Measurements from ENCODE around the gene GET4.

DNA sequence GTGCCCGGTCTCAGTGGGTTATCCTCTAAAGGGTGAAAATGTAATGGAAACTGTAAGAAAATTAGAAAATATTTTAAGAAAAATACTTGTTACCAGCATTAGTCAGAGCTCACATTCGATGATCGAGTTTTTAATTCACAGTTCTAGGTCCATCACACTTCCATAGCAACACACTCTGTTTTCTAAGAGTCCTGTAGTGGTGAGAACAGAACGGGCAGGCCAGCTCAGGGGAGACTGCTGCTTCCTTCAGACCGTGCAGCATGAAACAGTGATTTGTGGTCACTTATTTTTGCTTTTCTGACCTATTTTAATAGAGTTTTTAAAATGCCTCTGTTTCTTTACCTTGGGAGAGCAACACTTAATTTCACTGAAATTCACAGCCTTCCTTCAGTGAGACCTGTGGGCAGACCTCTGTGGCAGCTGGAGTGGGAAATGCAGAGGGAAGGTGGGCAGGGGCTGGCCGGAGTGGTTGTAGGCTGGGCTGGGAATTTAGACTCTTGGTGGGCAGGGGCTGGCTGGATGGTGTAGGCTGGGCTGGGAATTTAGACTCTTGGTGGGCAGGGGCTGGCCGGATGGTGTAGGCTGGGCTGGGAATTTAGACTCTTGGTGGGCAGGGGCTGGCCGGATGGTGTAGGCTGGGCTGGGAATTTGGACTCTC lies 42.6 kb upstream of the GET4 start:
- TF ChIP-seq, protein P1, sequence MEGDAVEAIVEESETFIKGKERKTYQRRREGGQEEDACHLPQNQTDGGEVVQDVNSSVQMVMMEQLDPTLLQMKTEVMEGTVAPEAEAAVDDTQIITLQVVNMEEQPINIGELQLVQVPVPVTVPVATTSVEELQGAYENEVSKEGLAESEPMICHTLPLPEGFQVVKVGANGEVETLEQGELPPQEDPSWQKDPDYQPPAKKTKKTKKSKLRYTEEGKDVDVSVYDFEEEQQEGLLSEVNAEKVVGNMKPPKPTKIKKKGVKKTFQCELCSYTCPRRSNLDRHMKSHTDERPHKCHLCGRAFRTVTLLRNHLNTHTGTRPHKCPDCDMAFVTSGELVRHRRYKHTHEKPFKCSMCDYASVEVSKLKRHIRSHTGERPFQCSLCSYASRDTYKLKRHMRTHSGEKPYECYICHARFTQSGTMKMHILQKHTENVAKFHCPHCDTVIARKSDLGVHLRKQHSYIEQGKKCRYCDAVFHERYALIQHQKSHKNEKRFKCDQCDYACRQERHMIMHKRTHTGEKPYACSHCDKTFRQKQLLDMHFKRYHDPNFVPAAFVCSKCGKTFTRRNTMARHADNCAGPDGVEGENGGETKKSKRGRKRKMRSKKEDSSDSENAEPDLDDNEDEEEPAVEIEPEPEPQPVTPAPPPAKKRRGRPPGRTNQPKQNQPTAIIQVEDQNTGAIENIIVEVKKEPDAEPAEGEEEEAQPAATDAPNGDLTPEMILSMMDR (IDR thresholded peaks at IDR 0.05 in 2 of 3, conservative IDR thresholded peaks at IDR 0.05 in 1 of 3; ENCODE audit: borderline replicate concordance in 1 of 3, insufficient read depth in 1 of 3, low read depth in 2 of 3, low read length in 2 of 3), result no peak
- TF ChIP-seq, protein P2, sequence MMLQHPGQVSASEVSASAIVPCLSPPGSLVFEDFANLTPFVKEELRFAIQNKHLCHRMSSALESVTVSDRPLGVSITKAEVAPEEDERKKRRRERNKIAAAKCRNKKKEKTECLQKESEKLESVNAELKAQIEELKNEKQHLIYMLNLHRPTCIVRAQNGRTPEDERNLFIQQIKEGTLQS (IDR thresholded peaks at IDR 0.05), result no peak
